WTC11 (cell line): Measurements from ENCODE around the gene NGB. TPM values are rescaled to one million over a fixed set of nuclear protein-coding genes. Genes with fewer than 3 reads are reported as not detected.

Source experiments
- ATAC-seq: fragments of 200-7000 bp; cut with Tn5 transposase; 2 replicates; pipeline ENCODE4 v1.10.0; 2021; ENCODE audit warnings: mild to moderate bottlenecking, moderate library complexity
- CTCF ChIA-PET: fragments of 300-600 bp; sonication (Branson Sonifier 250); formaldehyde crosslinking; loops from one replicate; lab custom pipeline; 2021; ENCODE audit warnings: antibody characterized with exemption; lab: Charles Lee
- POLR2A ChIA-PET: fragments of 350-600 bp; sonication (Branson Sonifier 250); formaldehyde crosslinking; loops from one replicate; lab custom pipeline; 2021; ENCODE audit warnings: antibody characterized with exemption; lab: Charles Lee
- DNase-seq: peaks from one replicate; pipeline ENCODE4 v3.0.0; 2021; ENCODE audit warnings: low spot score
- H3K27ac Mint-ChIP-seq: 2 replicates; pipeline ENCODE4 v1.8.0; 2021; ENCODE audit warnings: mixed read lengths
- H3K27me3 Mint-ChIP-seq: 2 replicates; pipeline ENCODE4 v1.8.0; 2021; ENCODE audit warnings: low read depth, mild to moderate bottlenecking, moderate library complexity, mixed read lengths
- H3K36me3 Mint-ChIP-seq: 2 replicates; pipeline ENCODE4 v1.8.0; 2021; ENCODE audit warnings: mixed read lengths
- H3K4me1 Mint-ChIP-seq: 2 replicates; pipeline ENCODE4 v1.8.0; 2022; ENCODE audit warnings: mixed read lengths
- H3K4me3 Mint-ChIP-seq: 2 replicates; pipeline ENCODE4 v1.8.0; 2021; ENCODE audit warnings: mild to moderate bottlenecking, moderate library complexity, mixed read lengths
- H3K9me3 Mint-ChIP-seq: 2 replicates; pipeline ENCODE4 v1.8.0; 2021; ENCODE audit warnings: mixed read lengths
- AFF4 ChIP-seq: sonication (generic); formaldehyde crosslinking; IDR thresholded peaks from 2 replicates; pipeline ENCODE4 v1.8.1; 2023; ENCODE audit warnings: mild to moderate bottlenecking, missing genetic modification reagents, borderline replicate concordance
- ARID4B ChIP-seq: sonication (generic); formaldehyde crosslinking; IDR thresholded peaks from 2 replicates; pipeline ENCODE4 v1.8.0; 2023; ENCODE audit warnings: missing genetic modification reagents, mild to moderate bottlenecking, borderline replicate concordance
- E2F5 ChIP-seq: sonication (generic); formaldehyde crosslinking; IDR thresholded peaks from 2 replicates; pipeline ENCODE4 v1.8.1; 2022; ENCODE audit warnings: mild to moderate bottlenecking, moderate library complexity, missing genetic modification reagents
- ELF4 ChIP-seq: sonication (generic); formaldehyde crosslinking; IDR thresholded peaks from 2 replicates; pipeline ENCODE4 v1.8.1; 2022; ENCODE audit warnings: low read depth, mild to moderate bottlenecking, moderate library complexity, missing genetic modification reagents
- ESRRA ChIP-seq: sonication (generic); formaldehyde crosslinking; IDR thresholded peaks from 2 replicates; pipeline ENCODE4 v1.8.1; 2022; ENCODE audit warnings: mild to moderate bottlenecking, missing genetic modification reagents, borderline replicate concordance
- ETV6 ChIP-seq: sonication (generic); formaldehyde crosslinking; IDR thresholded peaks from 2 replicates; pipeline ENCODE4 v1.8.1; 2022; ENCODE audit warnings: mild to moderate bottlenecking, missing genetic modification reagents
- FOXJ3 ChIP-seq: sonication (generic); formaldehyde crosslinking; IDR thresholded peaks from 2 replicates; pipeline ENCODE4 v1.9.0; 2021; ENCODE audit warnings: missing genetic modification reagents, mild to moderate bottlenecking, borderline replicate concordance
- FOXP1 ChIP-seq: sonication (generic); formaldehyde crosslinking; IDR thresholded peaks from 2 replicates; pipeline ENCODE4 v1.8.0; 2022; ENCODE audit warnings: missing genetic modification reagents, mild to moderate bottlenecking, moderate library complexity, borderline replicate concordance
- GRHL2 ChIP-seq: fragments of 250-450 bp; sonication (Bioruptor Pico); IDR thresholded peaks from 2 replicates; pipeline ENCODE4 v1.8.0; 2022; ENCODE audit warnings: mild to moderate bottlenecking, moderate library complexity; ENCODE audit not compliant: insufficient replicate concordance, severe bottlenecking
- HMGXB4 ChIP-seq: sonication (generic); formaldehyde crosslinking; IDR thresholded peaks from 2 replicates; pipeline ENCODE4 v1.8.1; 2023; ENCODE audit warnings: mild to moderate bottlenecking, moderate library complexity, missing genetic modification reagents
- IRF1 ChIP-seq: sonication (generic); formaldehyde crosslinking; IDR thresholded peaks from 2 replicates; pipeline ENCODE4 v1.8.0; 2023; ENCODE audit warnings: missing genetic modification reagents
- MYBL2 ChIP-seq: sonication (generic); formaldehyde crosslinking; IDR thresholded peaks from 2 replicates; pipeline ENCODE4 v1.8.1; 2023; ENCODE audit warnings: mild to moderate bottlenecking, moderate library complexity, missing genetic modification reagents
- SMAD4 ChIP-seq: sonication (generic); formaldehyde crosslinking; IDR thresholded peaks from 2 replicates; pipeline ENCODE4 v1.8.0; 2022; ENCODE audit warnings: mild to moderate bottlenecking, missing genetic modification reagents
- TCF7 ChIP-seq: sonication (generic); formaldehyde crosslinking; IDR thresholded peaks from 2 replicates; pipeline ENCODE4 v1.8.0; 2022; ENCODE audit warnings: mild to moderate bottlenecking, low read depth, missing genetic modification reagents, moderate library complexity
- TEAD1 ChIP-seq: sonication (generic); formaldehyde crosslinking; IDR thresholded peaks from 2 replicates; pipeline ENCODE4 v1.8.0; 2022; ENCODE audit warnings: mild to moderate bottlenecking, missing genetic modification reagents
- USF1 ChIP-seq: sonication (generic); formaldehyde crosslinking; IDR thresholded peaks from 2 replicates; pipeline ENCODE4 v1.8.0; 2022; ENCODE audit warnings: mild to moderate bottlenecking, missing genetic modification reagents
- ZNF121 ChIP-seq: sonication (generic); formaldehyde crosslinking; IDR thresholded peaks from 2 replicates; pipeline ENCODE4 v1.8.0; 2023; ENCODE audit warnings: missing genetic modification reagents
- ZNF263 ChIP-seq: sonication (generic); formaldehyde crosslinking; IDR thresholded peaks from 2 replicates; pipeline ENCODE4 v1.8.1; 2022; ENCODE audit warnings: low read depth, mild to moderate bottlenecking, moderate library complexity, missing genetic modification reagents
- ZNF317 ChIP-seq: sonication (generic); formaldehyde crosslinking; IDR thresholded peaks from 2 replicates; pipeline ENCODE4 v1.8.1; 2023; ENCODE audit warnings: low read depth, mild to moderate bottlenecking, moderate library complexity, missing genetic modification reagents, borderline replicate concordance
- total RNA-seq: library from RNA; stranded (reverse); gene quantifications from 3 replicates; pipeline ENCODE4 v1.2.3, GENCODE V29; 2021
- TF ChIP-seq, protein P1 (sequence below): sonication (generic); formaldehyde crosslinking; IDR thresholded peaks from 2 replicates; pipeline ENCODE4 v1.8.1; 2023; ENCODE audit warnings: mild to moderate bottlenecking, missing genetic modification reagents, moderate library complexity
- TF ChIP-seq, protein P2 (sequence below): sonication (generic); formaldehyde crosslinking; IDR thresholded peaks from 2 replicates; pipeline ENCODE4 v1.8.0; 2022; ENCODE audit warnings: mild to moderate bottlenecking, missing genetic modification reagents

The NGB gene
- total RNA-seq, 1 experiment from 2014 or later: 0.33 TPM

- CTCF ChIA-PET: interaction anchor here (1.1 to 3.5 kb wide), 8 partner anchors 8 to 146 kb away, joined by 3 to 17 read pairs (median 6); partner anchors contain the start of genes GSTZ1 and ZDHHC22
- Mint-ChIP-seq H3K27ac (no peak overlapping the region), H3K36me3 (no peaks in the 10 kb centered on the region), H3K4me3 (peak overlapping the region; percentile 58), H3K27me3 (peaks cover 62% of the 10 kb centered on the region), H3K4me1 (peaks cover 8% of the 10 kb centered on the region), H3K9me3 (peaks cover 5% of the 10 kb centered on the region)
- ATAC-seq (peak; percentile 33), DNase-seq (peak; percentile 30)
- POLR2A ChIA-PET: no interaction called here
- no peak for TF ChIP-seq GRHL2 (CRISPR knock-in tag)
- no peak for TF ChIP-seq AFF4
- TF ChIP-seq ETV6 (CRISPR knock-in tag): 0 out of 2 replicates have a peak, but pooled peaks have one; percentile 49
- peak; percentile 50; the same call in 1 of the 2 replicates for TF ChIP-seq ARID4B
- TF ChIP-seq, protein P1, sequence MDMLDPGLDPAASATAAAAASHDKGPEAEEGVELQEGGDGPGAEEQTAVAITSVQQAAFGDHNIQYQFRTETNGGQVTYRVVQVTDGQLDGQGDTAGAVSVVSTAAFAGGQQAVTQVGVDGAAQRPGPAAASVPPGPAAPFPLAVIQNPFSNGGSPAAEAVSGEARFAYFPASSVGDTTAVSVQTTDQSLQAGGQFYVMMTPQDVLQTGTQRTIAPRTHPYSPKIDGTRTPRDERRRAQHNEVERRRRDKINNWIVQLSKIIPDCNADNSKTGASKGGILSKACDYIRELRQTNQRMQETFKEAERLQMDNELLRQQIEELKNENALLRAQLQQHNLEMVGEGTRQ (CRISPR knock-in tag): 0 out of 2 replicates have a peak, but pooled peaks have one; percentile 17
- TF ChIP-seq ZNF317 (CRISPR knock-in tag): 0 out of 2 replicates have a peak, but pooled peaks have one; percentile 5
- no peak for TF ChIP-seq ZNF121 (CRISPR knock-in tag)
- TF ChIP-seq FOXP1 (CRISPR knock-in tag): peak; percentile 41; the same call in 1 of the 2 replicates
- TF ChIP-seq E2F5 (CRISPR knock-in tag): no peak
- TF ChIP-seq IRF1 (CRISPR knock-in tag): peak; percentile 39
- TF ChIP-seq USF1 (CRISPR knock-in tag): peak; percentile 46; the same call in 1 of the 2 replicates
- peak; percentile 72; the same call in 1 of the 2 replicates for TF ChIP-seq ELF4 (CRISPR knock-in tag)
- TF ChIP-seq TCF7 (CRISPR knock-in tag): 0 out of 2 replicates have a peak, but pooled peaks have one; percentile 58
- TF ChIP-seq ESRRA (CRISPR knock-in tag): no peak
- TF ChIP-seq HMGXB4 (CRISPR knock-in tag): peak; percentile 59; the same call in 1 of the 2 replicates
- TF ChIP-seq FOXJ3: no peak
- TF ChIP-seq, protein P2, sequence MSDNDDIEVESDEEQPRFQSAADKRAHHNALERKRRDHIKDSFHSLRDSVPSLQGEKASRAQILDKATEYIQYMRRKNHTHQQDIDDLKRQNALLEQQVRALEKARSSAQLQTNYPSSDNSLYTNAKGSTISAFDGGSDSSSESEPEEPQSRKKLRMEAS (CRISPR knock-in tag): peak; percentile 23; the same call in 1 of the 2 replicates
- TF ChIP-seq SMAD4: 0 out of 2 replicates have a peak, but pooled peaks have one; percentile 8
- no peak for TF ChIP-seq TEAD1
- 0 out of 2 replicates have a peak, but pooled peaks have one; percentile 36 for TF ChIP-seq ZNF263
- TF ChIP-seq MYBL2 (CRISPR knock-in tag): peak; percentile 24; the same call in 1 of the 2 replicates
These were observed 469 bp downstream of the NGB start for GRCh38 chr14:77270361-77271112.
